Hematopoietic multipotent progenitor cell treated with erythropoietin and hydrocortisone succinate and interleukin-3 and kit ligand, for 15 days (in vitro differentiated cells): ENCODE results near the gene JAK1.

Source experiments
- DNase-seq: peaks from one replicate; pipeline ENCODE4 v3.0.0-alpha.2; 2015; ENCODE audit warnings: low spot score

JAK1 gene

DNA sequence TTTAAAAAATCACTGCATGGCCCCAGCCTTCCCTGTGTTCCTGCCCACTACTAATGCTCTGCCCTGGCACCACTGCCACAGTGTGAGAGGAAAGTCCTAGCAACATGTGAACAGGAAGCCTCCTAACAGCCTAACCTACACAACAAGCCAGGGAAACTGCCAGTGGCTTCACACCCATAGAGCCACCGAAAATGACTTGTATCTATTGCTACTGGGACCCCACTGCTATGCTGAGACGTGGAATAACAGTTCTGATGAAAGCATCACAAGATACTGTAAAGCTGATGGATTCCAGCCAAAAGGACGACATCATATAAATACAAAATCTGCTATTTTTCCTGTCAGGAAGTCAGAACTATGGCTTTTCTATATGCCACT, 74.9 kb downstream of the JAK1 start:
- no peak for DNase-seq

DNA sequence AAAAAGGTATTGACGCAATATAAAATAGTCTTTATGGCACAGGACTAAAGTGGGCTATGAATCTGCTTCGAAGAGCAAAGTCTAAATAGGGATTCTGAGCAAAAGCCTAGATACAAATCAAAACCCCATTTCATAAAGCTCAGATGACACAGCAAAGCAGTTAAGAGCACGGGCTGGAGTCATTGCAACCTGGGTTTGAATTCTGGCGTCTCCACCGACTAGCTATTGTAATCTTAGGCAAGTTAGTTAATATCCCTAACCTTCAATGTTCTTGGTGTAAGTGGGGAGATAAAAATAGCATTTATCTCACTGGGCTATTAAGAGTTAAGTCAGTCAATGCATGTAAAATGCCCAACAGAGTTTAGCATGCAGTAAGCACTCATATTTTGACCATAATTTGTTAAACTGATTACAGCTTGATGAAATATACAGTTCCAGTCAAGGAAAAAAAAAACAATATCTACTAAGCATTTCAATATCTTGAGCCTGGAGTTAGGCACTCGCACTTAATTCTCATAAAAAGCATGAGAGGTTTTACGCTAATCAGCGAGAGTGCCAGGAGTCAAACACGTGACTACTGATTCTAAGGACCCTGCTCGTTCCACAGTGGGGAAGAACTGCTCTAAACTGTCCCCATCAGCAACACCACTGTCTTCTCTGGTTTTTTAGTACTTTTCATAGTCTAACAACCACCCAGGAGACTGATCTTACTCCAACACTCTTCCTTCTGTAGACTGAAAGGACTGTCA, 75.5 kb downstream of the JAK1 start:
- no peak for DNase-seq

DNA sequence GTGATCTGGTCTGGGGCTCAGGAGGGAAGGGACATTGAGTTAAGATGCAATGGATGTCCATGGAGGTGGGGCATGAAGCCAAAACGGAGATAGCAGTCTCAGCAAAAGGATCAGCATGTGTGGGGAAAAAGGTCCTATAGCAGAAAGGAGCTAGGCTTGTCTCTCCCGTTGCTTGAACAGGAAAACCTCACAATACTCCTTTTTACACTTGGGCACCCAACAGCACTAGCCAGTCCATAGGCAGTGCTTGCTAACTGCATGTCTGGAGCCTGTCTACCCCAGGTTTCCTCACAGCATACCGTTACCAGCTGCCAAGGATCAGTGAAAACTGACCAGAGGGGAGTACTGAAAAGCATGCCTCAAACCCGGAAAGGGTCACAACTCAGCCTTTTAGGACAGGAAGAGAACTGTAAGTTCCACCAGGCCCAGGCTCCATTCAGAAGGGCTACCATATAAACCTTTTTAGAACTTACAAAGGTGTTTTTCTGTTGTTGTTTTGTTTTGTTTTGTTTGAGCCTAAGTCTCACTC, 78.6 kb downstream of the JAK1 start:
- no peak for DNase-seq

DNA sequence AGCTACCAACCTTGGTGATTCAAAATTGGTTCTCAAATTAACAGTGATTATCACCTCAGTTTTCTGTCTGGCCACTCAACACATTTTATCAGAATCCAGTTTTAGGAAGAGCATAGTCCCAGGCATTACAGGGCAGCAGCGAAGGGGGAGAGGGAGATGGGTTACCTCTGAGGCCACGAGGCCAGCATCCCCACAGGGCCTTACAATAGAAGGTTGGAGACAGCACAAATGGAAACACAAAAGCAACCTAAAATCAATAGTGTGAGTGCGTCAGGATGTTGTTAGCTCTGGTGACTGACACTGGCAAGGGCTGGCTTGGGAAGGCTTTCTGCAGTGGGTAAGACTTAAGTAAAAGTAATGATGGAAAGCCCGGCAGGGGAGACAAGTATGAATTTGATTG, 79.5 kb downstream of the JAK1 start:
- DNase-seq = no peak

DNA sequence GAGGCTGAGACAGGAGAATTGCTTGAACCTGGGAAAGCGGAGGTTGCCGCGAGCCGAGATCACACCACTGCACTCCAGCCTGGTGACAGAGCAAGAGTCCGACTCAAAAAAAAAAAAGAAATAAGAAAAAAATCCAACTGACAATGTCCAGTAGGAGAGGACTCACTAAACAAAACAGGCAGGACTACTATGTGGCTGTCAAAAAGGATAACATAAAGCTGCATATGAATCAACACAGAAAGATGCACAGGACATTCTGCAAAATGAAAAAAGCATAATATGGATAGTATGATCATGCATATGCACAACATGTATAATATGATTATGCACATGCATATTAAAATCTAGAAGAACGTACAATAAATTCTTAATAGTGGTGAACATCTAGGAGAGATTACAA, 80.7 kb downstream of the JAK1 start:
- DNase-seq = no peak

DNA sequence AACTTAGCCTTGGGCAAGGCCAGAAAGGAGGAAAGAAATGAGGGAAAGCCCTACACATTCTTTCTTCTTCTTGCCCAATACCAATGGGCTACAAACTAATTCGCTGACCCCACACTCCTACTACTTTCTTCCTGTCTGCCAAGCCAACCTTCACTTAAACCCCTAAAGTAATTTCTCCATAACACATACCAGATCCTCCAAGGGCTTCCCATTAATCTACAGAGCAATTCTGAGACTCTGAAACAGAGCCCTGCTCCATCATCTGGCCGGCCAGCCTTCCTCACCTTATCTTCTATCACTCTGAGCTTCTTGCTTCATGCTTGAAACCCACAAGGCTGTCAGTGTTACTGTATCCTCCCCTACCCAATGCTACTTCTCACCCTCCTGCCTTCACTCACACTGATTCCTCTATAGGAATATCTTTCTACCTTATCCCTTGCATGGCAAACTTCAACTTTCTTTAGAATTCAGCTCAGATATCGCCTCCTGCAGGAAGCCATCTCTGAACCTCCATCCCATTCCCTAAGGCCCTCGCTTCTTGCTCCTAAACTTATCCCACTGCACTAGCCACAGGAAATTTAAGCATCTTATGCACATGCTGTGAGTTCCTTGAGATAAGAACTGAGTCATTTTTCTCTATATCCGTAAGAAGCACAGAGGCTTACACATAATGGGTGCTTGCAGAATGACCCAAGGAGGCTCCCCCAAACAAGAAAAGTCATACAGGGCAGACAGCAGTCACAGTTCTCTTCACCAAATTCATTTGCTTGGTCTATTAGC, 81.9 kb downstream of the JAK1 start:
- DNase-seq = no peak

DNA sequence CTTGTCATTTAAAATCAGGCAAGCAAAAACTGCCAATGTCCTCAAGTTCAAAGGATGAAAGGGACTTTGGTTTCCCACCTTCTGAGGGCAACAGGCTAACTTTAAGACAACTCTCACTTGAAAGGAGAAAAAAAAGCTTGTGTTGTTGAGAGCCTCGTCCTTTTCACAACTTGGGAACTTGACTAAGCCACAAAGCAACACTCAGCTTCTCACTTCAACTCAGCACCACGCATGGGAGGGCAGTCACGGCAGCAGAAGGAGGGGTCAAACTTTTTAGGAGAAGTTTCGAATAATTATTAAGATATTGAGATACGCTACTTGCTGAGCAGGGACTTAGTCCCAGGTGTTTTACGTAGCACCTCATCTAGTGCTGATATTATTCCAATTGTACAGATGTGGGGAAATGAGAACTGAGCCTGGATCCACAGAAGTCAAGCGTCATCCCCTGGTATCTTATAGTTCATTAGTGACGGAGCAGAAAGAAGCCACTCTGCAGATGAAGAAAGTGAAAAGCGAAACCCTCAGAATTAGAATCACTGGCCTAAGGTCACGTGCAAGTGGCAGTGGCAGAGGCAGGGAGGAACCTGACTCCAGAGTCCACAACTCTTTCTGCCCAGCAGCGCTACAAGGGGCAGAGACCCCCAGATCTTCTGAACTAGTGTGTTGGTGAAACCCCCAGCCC, 83.6 kb downstream of the JAK1 start:
- DNase-seq = no peak

DNA sequence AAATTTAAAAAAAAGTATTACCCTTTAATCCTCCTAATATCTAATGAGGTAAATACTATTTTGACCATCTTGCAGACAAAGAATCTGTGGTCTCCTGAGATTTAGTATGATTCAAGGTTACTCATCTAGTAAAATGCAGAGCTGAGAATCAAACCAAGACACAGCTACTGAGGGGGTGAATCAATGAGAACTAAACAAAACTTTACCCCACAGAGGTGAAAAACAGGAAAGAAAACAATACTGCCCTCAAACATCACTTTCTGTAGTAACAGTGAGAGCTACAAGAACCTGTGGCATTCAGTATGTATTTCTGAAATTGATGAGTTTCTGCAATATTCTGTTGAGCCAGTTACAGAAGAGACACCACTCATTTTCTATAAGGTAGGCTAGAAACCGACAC, 85.1 kb downstream of the JAK1 start:
- DNase-seq = no peak

DNA sequence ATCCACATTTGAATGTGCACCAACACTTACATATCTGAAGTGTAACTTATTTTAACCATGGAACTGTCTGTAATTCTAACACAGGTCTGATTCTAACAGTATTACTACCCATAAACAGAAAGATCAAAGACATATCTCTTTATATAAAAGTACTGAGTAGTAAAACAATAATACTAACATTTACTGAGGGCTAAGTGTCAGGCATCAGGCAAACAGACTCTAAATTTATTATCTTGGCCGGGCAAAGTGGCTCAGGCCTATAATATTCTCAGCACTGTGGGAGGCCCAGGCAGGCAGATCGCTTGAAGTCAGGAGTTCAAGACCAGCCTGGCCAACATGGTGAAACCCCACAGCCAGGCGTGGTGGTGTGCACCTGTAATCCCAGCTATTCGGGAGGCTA, 85.9 kb downstream of the JAK1 start:
- no peak for DNase-seq

DNA sequence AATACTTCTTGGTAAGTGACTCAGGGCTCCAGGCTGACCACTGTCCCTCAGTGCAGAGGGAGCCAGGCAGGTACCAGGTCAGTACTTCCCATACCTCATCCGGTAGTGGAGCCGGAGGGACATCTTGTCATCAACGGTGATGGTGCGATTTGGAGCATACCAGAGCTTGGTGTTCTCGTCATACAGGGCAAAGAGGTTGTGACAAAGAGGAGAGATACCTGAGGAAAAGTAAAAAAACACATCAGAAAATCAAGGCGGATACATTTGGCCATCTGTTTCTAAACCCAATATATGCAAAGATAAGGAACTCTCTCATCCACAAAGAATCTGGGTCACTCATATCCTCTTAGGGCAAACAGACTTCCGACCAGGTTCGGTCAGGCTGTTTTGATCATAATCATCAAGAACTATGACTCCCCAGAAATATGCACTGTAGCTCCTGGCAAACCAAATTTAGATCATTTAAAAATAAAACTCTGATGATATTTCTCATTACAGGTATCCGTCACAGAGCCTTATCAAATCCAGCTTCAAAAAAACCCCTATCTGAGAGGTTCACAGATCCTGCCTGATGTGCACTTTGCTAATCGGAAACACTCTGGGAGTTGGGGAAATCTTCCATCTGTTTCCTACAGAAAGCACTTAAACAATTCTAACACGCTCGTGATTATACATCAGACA, 87.3 kb downstream of the JAK1 start:
- no peak for DNase-seq

DNA sequence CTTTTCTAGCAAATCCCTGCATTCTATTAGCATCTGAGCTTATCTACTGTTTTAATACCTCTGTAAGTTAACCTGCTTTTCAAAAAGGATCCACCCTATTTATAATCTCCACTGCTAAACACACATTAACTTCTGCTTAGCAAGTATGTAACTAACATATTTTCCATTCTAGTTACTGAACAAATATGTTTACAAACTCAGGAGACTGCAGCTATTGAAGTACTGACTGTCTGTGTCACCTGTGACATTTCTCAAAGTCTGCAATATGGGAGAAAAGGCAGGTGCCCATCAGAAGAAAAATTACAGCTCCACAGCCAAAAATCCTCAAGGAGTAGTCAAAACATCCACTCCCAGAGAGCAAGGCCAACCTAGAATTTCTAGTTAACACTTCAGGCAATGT, 88.3 kb downstream of the JAK1 start:
- DNase-seq = no peak

DNA sequence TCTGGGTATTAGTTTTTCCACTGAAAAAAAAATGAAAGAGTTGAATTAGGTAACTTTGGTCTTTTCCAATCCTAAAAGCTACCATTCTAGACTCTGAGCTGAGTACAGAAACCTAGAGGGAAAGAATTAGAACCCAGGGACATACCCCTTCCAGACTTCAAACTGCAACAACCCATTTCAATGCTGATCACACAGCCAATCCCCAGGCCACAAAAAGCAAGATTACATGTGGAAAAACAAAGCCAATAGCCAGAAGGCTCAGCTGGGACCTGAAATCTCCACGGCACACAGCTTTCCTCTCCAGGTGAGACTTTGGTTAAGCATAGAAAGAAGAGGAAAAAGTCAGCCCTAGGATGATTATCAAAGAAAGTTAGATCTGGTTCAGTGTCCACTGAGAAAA, 88.8 kb downstream of the JAK1 start:
- DNase-seq = no peak

DNA sequence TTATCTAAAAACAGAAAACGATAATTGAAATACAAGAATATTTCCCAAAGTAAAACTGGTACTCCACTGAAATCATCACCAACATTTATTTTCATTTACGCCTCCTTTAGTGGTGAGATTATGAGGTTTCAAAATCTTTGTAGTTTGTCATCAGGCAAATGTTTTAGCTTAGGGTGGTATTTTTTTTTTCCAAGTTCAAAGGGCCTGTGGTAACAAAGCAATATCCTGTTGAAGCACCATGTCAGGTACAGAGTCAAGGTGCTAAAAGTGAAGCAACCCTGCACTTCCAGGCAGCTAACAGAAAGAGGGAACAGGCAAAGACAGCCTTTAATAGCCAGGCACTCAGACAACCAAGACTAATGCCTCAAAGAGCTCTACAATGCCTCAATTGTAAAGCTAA, 89.2 kb downstream of the JAK1 start:
- DNase-seq = no peak

DNA sequence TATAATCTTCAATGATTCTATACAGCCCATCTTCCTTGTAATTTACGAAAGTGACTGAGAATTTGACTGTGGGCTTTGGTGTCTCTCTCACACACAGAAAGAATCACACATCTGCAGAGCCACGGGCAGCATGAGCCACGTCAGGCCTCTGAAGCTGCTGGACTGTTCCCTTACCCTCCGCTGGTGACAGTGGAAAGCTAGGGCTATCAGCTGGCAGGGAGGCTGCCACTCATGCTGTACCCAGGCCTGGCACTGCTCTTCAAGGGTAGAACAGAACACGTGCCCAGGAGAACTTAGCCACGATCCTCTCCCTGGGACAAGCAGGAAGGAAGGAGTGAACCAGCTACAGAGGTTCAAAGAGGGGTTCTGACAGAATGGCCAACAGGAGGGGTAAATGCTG, 90.7 kb downstream of the JAK1 start:
- DNase-seq = no peak

DNA sequence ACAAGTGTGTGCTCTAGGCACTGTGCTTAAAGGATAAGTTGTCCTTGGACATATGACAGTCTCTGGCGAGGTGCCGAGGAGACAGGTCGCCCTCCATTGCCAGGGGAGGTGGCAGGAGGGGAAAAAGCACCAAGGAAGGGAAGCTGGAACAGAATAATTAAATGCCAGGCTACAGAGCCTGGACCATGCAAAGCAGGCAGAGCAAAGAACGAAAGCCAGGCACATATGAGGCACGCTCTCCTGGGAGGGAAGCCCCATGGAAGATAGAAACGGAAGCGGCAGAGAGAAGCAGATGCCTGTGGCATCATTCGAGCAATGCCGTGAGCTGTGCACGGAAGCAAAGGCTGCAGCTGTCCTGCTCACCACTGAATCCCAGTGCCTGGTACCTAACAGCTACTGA, 91.2 kb downstream of the JAK1 start:
- no peak for DNase-seq

DNA sequence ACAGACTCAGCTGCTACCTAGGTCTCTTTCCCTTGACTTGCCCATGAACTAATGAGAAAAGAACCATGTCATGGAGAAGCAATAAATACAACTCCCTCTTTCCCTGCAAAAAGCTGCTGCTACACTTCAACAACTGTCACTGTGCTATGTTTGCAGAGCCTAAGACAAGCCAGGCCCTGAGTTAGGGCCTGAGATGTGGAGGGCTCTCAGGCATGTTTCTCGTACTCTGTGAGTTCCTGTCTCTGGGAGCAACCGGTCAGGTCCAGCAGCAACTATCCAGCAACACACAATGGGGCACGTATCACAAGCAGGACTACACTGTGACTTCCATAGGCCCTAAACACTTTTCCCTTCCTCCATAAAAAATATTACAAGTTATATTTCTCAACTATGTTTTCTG, 91.7 kb downstream of the JAK1 start:
- DNase-seq = no peak

DNA sequence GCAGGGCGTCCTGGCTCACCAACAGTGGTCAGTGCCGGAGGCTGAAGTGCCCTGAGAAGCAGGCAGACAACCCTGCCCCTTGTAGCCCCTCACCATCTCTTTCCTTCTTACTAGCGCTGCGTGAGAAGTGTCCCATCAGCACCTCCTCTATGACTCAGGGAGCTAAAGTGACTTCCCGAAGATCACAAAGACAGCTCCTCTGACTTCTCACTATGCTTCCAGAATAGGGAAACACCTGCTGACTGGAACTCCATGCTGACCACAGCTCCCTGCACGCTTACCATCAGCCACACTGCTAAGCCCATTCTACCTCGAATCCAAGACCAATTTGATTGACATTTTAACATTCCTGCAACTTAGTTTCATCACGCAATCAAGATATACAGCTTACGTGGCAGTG, 92.8 kb downstream of the JAK1 start:
- DNase-seq = no peak

DNA sequence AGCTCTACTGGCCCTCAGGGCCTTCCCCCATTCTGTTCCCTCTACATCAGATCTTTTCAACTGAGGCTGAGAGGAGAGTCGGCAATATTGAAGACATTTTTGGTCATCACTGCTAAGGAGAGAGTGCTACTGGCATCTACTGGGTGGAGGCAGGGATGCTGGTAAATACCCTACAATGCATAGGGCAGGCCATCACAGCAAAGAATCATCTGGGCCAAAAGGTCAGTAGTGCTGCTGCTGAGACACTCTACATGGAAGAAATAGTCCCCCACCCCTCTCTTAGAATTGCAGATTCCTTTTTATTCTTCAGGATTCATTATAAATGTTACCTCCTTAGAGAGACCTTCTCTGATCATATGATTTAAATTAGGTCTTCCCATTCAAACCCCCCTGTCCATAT, 94.3 kb downstream of the JAK1 start:
- DNase-seq = no peak

DNA sequence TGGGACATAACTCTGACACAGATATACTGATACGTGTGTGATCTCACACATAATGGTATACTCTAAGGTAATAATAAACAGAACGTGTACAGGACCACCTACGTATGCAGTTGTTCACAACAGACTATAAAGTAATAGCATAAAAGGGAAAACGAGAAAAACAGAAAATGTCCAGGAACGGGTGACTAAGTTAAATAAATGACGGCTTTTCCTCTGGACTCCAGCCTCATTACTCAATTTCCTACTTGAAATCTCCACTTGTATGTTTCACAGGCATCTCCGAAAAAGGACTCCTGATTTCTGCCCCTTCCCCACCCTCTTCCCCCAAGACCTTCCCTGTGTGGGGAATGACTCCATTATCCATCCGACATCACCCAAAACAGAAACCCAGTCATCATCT, 95.1 kb downstream of the JAK1 start:
- no peak for DNase-seq

DNA sequence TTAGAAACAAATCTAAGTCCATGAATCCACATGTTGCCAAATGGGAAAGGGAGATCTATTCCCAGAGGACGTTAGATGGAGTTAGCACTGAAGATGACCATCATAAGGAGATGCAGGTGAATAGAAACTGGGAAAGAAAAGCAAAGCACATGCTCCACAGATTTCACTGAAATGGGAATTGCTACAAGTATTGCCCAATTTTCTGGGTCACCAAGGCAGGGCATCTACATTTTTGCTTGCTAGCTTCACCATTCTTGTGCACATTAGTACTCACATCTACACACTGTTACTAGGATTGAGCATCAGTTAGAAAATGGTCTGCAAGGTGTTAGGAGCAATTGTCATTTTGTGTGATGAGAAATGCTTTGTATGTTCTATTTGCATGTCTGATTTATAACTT, 99.1 kb downstream of the JAK1 start:
- DNase-seq = no peak

DNA sequence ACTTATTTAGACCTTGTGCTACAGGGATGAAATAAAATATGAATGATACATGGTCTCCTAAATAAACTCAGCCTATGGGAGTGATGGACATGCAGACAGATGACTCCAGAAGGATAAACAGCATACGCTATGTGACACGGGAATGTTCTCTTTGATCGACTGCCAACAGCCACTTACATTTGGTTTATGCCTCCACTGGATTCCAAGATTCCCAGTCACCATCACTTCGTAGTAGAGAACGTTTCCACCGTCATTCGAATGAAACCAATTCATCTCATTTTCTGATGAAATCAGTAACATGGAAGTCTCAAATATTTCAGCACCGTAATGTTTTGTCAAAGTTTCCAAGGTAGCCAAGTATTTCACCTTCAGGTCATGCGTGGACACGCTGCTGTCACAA, 99.7 kb downstream of the JAK1 start:
- DNase-seq = no peak

DNA sequence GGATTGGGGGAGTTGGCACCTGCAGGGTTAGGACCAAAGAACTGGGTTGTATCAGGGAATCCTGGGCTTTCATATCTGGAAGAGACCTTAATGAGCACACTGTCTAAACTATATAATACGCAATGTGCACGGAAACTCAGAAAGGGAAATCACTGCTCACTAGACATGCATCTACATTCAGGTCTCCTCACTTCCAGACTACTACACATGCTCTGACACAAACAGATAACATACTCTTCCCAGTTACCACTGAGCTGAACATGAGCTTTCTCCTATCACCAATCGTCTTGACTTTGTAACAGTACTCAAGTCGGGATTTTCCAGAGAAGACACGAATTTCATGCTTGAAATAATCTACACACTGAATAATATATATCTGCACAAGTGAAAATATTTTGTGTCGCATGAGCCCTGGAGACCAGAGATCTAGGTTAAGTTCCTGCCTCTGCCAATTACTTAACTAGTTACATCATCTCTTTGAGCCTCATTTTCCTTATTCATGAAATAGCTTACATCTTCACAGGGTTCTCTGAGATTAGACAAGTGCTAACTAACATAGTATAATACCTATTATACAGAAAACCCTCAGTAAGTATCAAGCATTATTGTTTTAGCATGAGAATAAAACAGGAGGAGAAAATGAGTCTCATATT, 101.1 kb downstream of the JAK1 start:
- DNase-seq = no peak
